Activated CD4-positive, CD25-positive, alpha-beta regulatory T cell treated with anti-CD3 and anti-CD28 coated beads, Interleukin-2, amount 50 U/mL, for 16 hours (primary cell): Measurements from ENCODE around the gene ARHGEF4.

Experiments
- DNase-seq: peaks from one replicate; pipeline ENCODE4 v3.0.0-alpha.2; 2020; ENCODE audit warnings: low read depth, low spot score

The ARHGEF4 gene

GRCh38 chr2:130836501-130837174 lies at the start of gene ARHGEF4:
ARHGEF4 (plus strand) TSS chr2:130836914; CDS start chr2:130836954, 40 bp downstream.
- no peak for DNase-seq

- no peak for DNase-seq
These were observed 48.9 kb upstream of the ARHGEF4 start for GRCh38 chr2:130787841-130788240.

- DNase-seq = no peak
These were observed 46.4 kb upstream of the ARHGEF4 start for GRCh38 chr2:130790312-130790711.

GRCh38 chr2:130790804-130791616 lies 45.7 kb upstream of the ARHGEF4 start:
- DNase-seq = no peak

- DNase-seq = no peak
These were observed 45.1 kb upstream of the ARHGEF4 start for GRCh38 chr2:130791617-130791939.

GRCh38 chr2:130795431-130795830 lies 41.3 kb upstream of the ARHGEF4 start:
- DNase-seq = no peak

- no peak for DNase-seq
These were observed 40.4 kb upstream of the ARHGEF4 start for GRCh38 chr2:130796290-130796689.

GRCh38 chr2:130797493-130798435 lies 39.0 kb upstream of the ARHGEF4 start:
- DNase-seq = peak; percentile 89

GRCh38 chr2:130798472-130799218 lies 38.1 kb upstream of the ARHGEF4 start:
- DNase-seq = no peak

- no peak for DNase-seq
These were observed 37.4 kb upstream of the ARHGEF4 start for GRCh38 chr2:130799295-130799694.

- no peak for DNase-seq
These were observed 31.1 kb upstream of the ARHGEF4 start for GRCh38 chr2:130805613-130806012.

GRCh38 chr2:130806370-130806769 lies 30.3 kb upstream of the ARHGEF4 start:
- no peak for DNase-seq

- DNase-seq = no peak
These were observed 28.9 kb upstream of the ARHGEF4 start for GRCh38 chr2:130807659-130808385.

GRCh38 chr2:130808482-130809268 lies 28.0 kb upstream of the ARHGEF4 start:
- no peak for DNase-seq

GRCh38 chr2:130810490-130810889 lies 26.2 kb upstream of the ARHGEF4 start:
- DNase-seq = no peak

- no peak for DNase-seq
These were observed 23.0 kb upstream of the ARHGEF4 start for GRCh38 chr2:130813722-130814121.

- no peak for DNase-seq
These were observed 21.6 kb upstream of the ARHGEF4 start for GRCh38 chr2:130814931-130815680.

GRCh38 chr2:130818809-130819208 lies 17.9 kb upstream of the ARHGEF4 start:
- DNase-seq = no peak

GRCh38 chr2:130819226-130819607 lies 17.5 kb upstream of the ARHGEF4 start:
- DNase-seq = no peak
